GM21825 (cell line): ENCODE data around the gene PRMT2.

Experiments
- ATAC-seq: cut with Tn5 transposase; IDR thresholded peaks from one replicate; pipeline ENCODE4 v1.9.1; 2021; ENCODE audit warnings: mild to moderate bottlenecking, moderate library complexity; ENCODE audit not compliant: unreplicated experiment

PRMT2 gene

GRCh38 chr21:46641656-46642055 is 6.2 kb downstream of the PRMT2 start:
- no peak for ATAC-seq

DNA sequence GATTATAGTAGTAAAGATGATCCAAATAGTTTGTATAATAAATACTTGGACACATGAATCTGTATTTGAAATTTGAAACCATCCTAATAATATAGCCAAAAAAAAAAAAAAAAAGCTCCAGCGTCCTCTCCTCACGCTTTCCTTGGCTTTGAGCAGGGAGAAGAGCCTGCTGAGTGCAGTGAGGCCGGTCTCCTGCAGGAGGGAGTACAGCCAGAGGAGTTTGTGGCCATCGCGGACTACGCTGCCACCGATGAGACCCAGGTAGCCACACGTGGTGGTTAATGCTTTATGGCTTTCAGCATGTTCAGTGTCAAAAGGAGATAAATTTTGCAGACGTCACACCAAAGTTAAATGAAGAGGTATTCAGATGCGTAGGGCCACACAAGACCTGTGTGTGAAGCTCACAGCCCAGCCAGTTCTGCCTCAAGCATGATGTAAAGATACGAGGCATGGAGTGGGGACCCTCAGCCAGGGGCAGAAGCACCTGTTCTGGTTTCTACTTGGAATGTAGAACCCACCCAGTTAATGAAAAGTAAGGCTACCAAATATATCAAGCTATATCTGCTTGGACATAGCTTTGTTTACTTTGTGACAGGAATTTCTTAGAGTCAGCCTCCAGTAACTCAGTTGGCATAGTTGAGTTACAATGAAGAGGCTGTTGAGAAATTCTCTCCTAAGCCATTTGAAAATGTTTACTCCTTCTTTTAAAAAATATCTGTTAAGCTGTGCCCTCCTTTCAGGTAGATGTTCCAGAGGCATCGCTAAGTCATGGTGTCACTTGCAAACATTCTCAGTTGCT is 8.1 kb downstream of the PRMT2 start:
- ATAC-seq = no peak

GRCh38 chr21:46645840-46646239 is 10.4 kb downstream of the PRMT2 start:
- no peak for ATAC-seq

DNA sequence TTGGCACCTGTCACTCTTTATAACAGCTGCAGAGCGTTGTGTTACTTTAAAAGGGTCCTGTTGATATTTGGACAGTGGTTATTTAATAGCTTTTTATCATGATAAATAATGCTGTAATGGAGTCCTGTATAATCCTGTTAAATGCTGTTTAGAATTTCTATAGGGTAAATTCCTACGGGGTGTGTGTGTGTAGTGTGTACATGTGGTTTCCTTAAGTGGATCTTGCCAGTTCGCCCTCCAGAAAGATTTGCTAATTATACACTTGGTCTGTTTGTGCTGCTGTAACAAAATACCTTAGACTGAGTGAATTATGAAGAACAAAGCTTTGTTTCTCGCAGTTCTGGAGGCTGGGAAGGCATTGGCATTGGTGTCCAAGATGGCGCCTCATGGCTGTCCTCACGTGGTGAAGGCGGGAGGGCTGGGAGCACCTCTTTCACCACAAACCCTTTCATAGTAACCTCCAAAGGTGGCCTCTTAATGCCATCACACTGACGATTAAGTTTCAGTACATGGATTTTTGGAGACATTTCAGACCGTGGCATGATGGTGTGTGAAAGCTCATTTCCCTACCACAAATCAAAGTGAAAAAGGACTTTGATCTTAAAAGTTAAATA is 11.2 kb downstream of the PRMT2 start:
- no peak for ATAC-seq

DNA sequence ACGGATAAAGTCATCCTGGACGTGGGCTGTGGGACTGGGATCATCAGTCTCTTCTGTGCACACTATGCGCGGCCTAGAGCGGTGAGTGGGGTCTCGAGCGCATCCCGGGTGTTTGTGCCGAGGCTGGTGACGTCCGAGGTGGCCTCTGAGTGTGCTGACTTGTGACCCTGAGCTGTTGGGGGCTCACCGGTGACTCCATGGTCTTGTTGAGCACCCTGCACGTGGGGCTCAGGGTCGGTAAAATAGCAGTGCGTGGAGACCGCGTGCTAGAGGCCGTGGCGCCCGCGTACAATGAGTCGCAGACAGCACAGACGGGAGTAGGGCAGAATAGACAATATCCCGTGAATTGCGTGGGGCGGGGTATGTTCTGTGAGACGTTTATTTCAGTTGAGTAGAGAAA is 13.1 kb downstream of the PRMT2 start:
- ATAC-seq = no peak

DNA sequence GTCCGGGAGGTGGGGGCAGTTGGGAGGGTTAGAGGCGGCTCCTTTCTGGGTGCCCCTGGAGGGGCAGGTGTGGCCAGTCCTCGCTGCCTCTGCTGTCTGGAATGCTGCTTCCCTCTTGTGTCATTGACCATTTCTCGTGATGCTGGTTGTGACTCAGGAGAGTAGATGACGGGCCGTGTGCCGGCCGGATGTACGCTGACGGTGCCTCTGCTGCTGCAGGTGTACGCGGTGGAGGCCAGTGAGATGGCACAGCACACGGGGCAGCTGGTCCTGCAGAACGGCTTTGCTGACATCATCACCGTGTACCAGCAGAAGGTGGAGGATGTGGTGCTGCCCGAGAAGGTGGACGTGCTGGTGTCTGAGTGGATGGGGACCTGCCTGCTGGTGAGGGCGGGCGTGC is 13.9 kb downstream of the PRMT2 start:
- ATAC-seq = no peak

DNA sequence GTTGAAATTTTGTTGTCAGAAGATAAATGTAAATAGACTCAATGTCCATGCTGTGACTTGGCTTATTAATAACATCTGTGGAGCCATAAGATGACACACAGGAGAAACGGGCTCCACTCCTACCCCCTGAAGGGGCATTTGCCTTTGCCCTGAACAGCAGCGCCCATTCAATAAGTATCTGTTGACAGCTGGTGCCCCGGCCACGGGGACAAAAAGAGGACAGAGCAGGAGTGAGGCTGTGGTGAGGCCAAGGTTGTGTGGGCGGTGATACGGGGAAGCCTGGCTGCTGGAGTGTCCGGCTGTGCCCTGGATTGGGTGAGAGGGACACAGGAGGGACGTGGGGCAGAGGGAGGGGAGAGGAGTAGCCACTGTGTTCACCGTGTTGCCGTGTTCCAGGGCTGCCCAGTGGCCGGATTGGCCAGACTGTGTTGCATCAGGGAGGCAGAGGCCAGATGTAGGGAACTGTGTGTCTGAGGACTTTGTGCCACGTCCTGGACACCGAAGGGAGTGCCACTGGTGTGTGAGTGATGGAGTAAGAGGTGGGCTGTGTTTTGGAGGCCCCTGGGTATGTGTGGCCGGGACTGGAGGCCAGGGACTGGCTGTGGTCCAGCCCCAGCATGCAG is 15.1 kb downstream of the PRMT2 start:
- ATAC-seq = no peak

DNA sequence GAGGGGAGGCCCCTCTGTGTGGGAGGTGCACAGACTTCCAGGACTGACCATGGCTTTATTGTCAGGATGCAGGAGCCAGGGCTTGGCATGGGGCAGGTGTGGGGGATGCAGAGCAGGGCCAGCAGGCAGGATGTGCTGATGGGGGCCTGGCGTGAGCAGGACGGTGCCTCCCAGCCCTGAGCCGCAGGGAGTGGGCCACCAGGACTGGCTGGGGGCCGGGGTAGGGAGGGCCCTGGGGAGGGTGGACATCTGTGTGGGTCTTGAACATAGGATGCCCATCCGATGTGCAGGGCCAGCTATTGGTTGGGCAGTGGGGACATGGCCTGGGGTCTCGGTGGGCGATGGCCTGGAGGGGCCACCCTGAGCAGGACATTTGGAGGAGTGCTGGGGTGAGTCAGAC is 15.6 kb downstream of the PRMT2 start:
- ATAC-seq = no peak

DNA sequence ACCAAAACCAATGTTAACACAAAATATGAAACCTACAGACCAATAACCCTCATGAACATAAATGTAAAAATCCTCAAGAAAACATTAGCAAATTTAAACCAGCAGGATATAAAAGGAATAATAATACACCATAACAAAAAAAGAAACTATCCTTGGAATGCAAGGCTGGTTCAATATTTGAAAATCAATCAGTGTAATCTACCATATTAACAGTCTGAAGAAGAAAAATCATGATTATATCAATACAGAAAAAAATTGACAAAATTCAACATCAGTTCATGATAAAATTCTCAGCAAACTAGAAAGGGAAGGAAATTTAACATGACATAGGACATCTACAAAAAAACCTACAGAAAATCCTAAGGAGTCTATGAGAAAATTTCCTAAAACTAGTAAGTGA is 19.8 kb downstream of the PRMT2 start:
- ATAC-seq = no peak

GRCh38 chr21:46656820-46657219 is 21.3 kb downstream of the PRMT2 start:
- ATAC-seq = no peak

GRCh38 chr21:46660505-46660904 is 25.0 kb downstream of the PRMT2 start:
- no peak for ATAC-seq

DNA sequence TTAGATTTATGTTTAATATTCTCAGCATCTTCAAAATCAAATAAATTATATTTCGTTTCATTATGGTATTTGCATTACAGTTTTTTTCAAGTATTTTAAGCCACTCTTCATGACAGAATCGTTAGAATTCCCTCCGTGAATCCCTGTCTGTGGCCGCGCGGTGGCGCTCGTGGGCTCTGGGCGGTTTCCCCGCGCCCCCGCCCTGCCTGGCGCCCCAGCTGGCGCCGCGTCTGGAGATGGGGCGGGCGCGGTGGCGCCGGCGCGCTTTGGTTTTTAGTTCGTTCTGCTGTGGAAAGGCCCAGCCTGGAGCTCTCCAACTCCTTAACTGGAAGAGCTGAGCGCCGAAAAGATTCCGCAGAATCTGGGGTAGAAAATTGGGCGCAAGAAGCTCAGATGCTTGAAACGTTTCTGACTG is 25.7 kb downstream of the PRMT2 start:
- no peak for ATAC-seq

DNA sequence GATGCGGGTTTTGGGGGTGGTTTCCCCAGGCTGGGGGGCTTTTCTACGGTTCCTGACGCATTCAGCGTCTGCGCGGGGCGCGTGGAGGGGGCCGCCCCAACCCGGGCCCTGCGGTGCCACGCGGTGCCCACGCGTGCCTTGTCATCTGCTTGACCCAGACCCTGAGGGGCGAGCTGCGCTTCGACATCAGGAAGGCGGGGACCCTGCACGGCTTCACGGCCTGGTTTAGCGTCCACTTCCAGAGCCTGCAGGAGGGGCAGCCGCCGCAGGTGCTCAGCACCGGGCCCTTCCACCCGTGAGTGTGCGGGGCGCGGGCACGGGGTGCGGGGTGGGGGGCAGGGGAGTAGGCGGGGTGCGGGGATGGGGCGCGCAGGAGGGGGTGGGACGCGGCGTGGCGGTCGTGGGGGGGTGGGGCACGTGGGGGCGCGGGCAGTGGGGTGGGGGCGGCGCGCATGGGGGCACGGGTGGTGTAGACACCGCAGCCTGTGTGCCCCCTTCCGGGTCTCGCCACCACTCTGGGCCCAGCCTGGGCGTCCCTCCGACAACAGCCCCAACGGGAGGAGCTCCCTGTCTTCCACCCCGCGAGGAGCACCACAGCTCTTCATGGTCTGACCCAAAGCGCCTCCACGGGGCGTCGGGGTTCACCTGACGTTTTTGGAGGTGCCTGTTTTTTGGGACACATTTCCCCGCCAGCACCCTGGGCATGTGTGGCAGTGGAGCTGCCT is 26.3 kb downstream of the PRMT2 start:
- no peak for ATAC-seq

GRCh38 chr21:46662367-46662654 is 26.8 kb downstream of the PRMT2 start:
- no peak for ATAC-seq

- ATAC-seq = no peak
Observed at GRCh38 chr21:46662765-46663500, 27.5 kb downstream of the PRMT2 start.

DNA sequence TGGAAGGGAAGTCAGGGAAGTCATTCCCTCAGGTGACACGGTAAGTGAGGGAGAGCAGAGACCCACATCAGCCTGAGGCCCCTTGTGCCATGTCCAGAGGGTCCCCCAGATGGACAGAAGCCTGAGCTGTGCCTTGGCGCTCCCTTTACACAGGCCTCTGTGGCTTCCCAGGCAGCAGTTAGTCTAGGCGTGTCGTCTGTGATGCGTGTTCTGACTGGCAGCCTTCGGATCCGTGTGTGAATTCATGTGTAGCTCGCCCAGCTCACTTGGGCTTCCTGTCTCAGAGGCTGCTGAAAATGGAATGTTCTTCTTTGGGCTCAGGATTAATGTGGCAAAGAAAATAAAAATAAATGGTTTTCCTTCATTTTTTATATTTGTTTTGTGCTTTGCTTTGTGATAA is 28.3 kb downstream of the PRMT2 start:
- ATAC-seq = no peak

GRCh38 chr21:46664316-46664995 is 29.0 kb downstream of the PRMT2 start:
- ATAC-seq = no peak

DNA sequence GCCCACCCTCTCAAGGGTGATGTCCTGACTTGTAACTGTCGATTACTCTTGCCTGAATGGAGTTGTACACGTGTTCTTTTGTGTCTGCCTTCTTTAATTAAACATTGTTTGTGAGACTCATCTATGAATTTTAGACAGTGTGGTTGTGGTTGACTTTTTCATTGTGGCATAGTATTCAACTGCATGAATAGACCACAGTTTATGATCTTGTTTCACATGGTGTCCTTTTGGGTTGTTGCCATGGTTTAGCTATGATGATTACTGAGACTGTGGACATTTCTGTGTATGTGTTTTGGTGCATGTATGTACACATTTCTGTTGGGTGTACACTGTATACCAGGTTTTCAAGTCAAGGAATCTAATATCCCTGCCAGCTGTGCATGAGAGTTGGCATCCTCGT is 30.1 kb downstream of the PRMT2 start:
- no peak for ATAC-seq

- ATAC-seq = no peak
Observed at GRCh38 chr21:46666941-46667740, 31.7 kb downstream of the PRMT2 start.
